HG03103 (cell line): ENCODE results near the gene CARD19.
"Not testable (repeated sequence)": the region's sequence is repeated elsewhere in the genome, so short reads cannot be mapped to it uniquely, and the experiment has no call there.

Source experiments
- ATAC-seq: cut with Tn5 transposase; IDR thresholded peaks from one replicate; pipeline ENCODE4 v1.9.1; 2021; ENCODE audit warnings: low read depth; ENCODE audit not compliant: unreplicated experiment

The CARD19 gene

DNA sequence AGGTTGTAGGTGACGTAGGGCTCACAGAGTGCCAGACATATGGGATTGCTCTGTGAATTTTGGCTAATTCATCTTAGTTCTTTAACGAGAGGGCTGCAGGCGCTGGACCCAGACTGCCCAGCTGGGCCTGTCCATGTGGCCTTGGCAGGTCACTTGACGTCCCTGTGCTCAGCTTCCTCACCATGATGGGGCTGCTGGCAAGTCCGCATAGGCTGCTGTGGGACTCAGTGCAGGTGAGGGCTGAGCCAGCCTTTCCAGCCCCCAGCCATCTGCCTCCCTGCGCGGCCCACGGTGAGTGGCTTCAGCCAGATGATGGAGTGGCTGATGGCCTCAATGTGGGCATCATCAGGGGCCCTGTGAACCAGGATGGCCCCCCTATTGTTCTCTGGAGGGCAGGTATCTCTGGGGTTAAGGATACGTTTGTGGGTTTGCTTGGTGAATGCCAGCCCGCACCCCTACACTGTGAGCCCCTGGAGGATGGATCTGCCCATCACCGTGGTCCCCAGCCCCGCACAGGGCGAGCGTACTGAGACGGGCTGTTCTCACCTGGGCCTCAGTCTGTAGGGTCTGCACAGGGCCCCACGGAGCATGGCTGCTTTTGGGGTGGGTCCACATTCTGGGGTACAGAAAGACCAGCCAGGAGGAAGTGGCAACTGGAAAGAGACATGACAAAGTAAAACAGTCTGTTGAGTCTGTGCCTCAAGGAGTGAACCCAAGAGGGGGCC lies 3.7 kb downstream of the CARD19 start:
- ATAC-seq, result no peak

DNA sequence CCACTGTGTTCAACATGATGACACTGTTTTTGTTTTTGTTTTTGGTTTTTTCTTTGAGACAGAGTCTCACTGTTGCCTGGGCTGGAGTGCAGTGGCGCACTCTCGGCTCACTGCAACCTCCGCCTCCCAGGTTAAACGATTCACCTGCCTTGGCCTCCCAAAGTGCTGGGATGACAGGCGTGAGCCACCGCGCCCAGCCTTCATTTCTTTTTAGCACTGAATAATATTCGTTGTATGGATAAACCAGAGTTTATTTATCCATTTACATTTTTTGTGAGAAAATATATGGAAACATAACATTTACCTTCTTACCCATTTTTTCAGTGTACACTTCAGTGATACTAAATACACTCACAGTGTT lies 4.2 kb downstream of the CARD19 start:
- no peak for ATAC-seq

DNA sequence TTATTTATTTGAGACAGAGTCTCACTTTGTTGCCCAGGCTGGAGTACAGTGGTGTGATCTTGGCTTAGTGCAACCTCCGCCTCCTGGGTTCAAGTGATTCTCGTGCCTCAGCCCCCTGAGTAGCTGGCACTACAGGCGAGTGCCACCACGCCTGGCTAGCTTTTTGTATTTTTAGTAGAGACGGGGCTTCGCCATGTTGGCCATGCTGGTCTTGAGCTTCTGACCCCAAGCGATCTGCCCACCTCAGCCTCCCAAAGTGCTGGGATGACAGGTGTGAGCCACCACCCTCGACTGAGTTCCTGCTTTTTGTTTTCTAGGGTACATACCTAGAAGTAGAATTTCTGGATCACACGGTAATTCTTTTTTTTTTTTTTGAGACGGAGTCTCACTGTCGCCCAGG lies 5.1 kb downstream of the CARD19 start:
- ATAC-seq, result not testable (repeated sequence)

DNA sequence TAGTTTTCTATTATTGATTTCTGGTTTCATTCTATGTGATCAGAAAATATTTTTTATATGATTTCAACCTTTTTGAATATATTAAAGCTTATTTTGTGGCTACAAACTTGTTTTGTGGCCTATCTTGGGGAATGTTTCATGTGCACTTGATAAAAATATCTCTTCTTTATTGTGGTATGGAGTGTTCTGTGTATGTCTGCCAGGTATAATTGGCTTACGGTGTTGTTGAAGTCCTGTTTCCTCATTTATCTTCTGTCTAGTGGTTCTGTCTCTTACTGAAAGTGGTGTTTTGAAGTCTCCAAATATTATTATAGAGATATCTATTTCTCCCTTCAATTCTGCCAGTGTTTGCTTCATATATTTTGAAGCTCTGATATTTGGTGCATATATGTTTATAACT lies 9.6 kb downstream of the CARD19 start:
- ATAC-seq, result no peak

DNA sequence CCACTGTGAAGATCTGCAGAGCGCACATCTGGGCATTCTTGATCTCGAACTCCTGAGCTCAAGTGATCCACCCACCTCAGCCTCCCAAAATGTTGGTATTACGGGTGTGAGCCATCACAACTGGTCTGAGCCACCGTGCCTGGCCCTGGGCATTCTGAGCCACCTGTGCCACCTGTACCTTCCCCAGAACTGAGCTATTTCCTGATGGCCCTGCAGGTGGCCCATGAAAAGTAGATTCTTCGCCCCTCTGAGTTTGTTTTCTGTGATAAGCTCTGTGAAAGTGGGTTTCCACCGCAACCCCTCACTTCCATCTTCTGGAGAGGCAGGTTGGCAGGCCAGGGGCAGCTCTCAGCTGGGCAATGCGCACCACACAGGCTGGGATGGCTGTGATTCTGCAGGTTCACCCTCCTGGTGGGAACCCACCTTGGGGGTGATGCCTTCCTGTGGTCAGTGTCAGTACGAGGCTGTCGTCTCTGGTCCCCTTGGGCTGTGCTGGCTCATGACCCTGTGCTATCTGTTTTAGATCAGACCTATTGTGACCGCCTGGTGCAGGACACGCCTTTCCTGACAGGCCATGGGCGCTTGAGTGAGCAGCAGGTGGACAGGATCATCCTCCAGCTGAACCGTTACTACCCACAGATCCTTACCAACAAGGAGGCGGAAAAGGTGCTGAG lies 11.3 kb downstream of the CARD19 start:
- no peak for ATAC-seq

DNA sequence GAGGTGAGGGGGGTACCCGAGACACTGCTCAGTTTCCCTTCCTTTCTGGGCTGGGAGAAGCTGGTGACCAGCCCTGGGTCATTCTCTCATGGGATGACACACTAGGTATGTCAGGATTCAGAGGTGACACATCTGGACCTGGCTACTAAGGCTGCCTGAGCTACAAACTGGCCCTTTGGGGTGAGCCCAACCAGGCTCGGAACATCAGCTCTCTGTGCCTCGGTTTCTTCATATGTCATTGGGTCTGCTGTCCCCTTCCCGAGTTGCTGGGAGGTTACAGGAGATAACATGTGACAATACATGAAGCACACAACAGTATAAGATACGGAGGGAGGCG lies 11.8 kb downstream of the CARD19 start:
- no peak for ATAC-seq

DNA sequence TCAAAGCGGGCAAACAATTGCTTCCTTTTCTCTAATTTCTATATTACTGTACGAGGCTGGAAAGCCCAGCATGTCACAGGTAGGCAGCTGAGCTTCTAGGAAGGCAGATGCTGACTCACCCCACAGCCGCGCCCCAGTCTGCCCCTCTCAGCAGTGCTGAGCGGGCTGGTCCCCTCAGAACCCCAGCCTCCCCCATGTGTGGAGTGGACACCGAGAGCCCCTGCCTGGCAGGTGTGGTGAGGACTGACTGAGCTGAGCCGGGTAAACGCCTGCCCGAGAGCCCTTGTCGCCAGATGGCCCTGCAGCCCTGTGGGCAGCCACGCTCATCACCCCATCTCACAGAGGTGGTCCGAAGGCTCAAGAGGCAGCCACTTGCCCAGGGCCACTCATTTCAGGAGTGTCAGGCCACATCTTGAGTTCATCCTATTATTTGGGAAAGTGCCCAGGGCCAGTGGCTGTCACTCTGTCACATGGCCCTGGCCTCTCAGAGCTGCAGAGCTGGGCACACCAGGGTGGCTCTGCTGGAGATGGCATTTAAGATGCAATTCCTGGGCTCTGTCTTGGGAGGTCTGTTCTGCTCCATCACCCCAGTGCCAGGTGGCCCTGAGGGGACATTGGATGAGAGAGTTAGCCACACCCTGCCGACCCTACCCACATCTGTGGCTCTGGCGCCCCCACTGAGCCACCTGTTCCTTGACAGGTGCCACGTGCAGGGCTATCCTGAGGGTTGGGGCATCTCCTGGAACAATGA lies 12.4 kb downstream of the CARD19 start:
- ATAC-seq, result no peak

DNA sequence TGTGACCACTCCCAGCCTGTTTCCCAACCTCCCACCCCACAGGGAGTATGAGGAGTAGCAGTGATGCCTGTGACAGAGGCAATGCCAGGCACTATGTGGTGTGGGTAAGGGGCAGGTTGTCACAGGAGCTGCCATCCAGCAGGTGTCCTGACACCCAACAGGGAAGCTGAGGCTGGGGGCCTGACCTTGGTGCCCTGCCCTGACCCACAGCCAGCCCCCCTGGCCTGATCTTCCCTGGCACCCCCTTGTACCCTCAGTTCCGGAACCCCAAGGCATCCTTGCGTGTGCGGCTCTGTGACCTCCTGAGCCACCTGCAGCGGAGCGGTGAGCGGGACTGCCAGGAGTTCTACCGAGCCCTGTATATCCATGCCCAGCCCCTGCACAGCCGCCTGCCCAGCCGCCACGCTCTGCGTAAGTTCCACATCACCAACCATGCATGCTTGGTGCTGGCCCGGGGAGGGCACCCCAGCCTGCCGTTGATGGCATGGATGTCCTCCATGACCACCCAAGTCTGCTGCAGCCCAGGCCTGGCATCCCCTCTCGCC lies 14.4 kb downstream of the CARD19 start:
- no peak for ATAC-seq

DNA sequence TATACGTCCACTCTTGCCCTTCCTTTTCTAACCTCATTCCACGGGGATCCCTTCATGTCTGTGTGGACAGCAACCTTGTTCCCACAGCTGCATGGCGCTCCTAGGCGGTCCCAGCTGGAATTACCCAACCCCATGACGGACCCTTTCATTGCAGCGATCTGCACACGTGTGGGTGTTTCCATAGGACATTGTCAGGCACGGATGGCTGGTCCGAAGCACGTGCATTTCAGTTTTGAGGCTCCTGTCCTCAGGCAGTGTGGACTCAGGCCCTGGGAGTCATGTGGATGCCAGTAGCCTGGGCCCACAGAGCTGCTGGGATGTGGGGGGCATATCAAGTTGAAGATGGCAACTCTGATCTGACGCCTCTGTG lies 15.0 kb downstream of the CARD19 start:
- ATAC-seq, result no peak

DNA sequence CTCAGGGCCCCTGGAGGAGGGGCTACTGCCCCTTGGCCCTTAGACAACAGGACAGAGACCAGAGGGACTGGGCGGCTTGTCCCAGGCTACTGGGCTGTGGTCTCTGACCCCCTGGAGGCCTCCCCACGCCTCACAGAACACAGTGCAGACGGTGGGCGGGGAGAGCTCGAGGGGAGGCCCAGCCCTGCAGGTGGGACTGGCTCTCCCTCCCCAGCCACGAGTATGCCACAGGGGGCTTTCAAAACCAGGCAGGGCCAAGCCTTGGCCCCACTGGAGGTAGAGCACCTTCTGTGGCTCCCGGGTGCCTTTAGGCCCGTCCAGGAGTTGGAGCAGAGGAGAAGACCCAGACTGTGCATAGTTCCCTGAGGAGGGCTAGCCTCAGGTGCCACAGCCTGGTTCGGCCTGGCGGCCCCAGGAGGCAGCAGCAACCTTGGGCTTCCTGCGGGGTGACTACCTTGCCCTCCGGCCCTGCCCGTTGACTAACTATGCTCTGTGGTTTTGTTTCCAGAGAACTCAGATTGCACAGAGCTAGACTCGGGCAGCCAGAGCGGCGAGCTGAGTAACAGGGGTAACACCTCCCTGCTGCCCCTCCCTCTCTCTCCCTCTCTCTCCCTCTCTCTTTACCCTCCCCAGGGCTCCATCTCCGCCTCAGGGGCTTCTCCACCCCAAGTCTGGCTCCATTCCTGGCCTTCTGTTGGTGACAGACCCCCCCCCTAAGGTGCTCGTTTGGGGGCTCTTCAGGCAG lies 15.5 kb downstream of the CARD19 start:
- ATAC-seq, result no peak

DNA sequence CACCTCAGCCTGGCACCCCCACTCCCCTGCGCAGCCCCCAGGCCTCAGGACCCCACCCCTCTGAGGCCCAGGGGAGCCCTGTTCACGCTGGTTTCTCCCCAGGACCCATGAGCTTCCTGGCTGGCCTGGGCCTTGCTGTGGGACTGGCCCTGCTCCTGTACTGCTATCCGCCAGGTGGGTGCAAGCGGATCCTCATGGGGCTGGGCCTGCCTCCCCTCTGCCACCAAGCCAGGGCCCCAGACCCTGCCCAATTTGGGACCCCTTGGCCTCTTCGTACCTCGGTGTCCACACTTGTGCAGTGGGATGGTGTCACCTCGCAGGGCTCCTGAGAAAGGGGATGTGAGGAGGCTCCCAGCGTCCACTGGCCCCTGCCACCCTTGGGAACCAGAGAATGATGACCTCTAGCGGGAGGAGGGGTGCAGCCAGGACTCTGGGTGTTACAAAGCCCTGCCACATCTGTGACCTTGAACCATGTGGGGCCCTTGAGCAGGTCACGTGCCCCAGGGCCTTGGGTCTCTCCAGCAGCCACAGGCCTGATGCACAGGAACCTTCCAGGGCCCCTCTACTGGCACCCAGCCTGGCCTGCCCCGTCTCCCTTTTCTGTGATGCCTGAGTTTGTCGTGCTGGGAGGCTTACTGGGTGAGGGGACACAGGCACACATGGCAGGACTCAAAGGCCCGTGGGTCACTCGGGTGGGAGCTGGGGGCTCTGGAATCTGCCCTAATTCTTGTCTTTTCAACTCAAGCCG lies 16.3 kb downstream of the CARD19 start:
- no peak for ATAC-seq

DNA sequence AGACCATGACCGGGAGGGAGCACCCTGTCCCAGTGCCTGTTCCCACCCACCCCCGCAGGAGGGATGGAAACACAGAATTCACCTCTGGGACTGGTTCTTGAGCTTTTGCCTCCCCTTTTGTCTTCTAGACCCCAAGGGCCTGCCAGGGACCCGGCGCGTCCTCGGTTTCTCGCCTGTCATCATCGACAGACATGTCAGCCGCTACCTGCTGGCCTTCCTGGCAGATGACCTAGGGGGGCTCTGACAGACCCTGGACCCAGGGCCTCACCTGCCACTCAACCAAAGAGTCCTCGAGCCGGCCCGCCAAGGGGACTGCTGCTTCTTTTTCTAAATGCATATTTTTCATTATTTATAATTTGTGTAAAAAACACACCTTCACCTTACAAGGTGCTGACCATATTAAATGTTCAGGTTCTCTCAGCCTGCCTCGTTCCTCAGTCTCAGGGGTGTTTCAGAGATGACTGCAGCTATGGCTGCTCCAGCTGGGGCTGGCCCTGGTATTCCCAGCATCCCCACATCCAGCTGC lies 16.9 kb downstream of the CARD19 start:
- no peak for ATAC-seq

DNA sequence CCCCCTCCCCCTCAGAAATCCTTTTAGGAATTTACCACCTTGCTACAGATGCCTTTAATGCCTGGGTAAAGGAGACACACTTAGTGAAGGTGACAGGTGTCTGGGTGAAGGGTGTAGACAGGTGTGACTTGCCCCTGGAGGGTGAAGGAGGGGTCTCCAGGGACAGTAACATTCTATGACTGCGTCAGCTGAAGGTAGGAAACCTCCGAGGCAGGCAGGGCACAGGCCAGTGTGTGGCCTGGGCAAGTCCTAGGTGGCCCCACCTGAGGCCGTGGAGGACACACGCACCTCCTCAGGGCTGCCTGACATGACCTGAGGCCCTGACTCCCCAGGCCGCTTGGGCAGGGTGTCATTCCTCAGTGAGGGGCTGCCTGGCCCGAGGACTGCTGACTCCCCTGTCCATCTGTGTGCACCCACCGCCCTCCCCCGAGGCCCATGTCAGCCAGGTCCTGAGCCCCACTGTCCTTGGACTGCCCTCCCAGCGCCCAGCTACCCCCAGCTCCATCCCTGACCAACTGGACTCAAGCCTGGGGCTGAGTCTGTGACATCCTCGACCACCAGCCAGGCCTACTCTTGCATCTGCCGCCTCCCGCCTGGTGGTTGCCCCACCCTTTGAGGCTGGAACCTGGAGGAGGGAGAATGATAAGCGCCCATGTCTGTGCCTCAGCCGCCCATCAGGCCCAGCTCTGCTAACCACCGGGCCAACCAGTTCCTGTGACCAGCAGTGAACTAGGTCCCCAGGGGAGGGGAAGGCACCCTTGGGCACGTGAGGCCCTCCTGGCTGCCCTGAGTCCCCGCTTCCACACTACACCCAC lies 18.4 kb downstream of the CARD19 start:
- no peak for ATAC-seq

DNA sequence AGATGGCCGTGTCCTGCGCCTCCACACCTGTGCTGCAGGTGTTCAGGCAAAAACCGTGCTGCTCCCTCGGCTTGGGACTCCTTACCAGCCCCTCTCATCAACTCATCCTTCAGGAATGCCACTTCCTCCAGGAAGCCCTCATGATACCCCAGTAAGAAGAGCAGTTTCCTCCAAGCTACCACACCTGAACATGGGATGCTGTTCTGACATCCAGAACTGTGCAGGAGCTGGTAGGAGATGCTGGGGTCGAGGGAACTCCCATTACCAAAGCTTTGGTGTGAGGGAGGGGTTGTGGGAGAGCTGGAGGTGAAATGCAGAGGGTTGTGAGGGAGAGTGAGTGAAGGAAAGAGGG lies 18.9 kb downstream of the CARD19 start:
- ATAC-seq, result no peak

DNA sequence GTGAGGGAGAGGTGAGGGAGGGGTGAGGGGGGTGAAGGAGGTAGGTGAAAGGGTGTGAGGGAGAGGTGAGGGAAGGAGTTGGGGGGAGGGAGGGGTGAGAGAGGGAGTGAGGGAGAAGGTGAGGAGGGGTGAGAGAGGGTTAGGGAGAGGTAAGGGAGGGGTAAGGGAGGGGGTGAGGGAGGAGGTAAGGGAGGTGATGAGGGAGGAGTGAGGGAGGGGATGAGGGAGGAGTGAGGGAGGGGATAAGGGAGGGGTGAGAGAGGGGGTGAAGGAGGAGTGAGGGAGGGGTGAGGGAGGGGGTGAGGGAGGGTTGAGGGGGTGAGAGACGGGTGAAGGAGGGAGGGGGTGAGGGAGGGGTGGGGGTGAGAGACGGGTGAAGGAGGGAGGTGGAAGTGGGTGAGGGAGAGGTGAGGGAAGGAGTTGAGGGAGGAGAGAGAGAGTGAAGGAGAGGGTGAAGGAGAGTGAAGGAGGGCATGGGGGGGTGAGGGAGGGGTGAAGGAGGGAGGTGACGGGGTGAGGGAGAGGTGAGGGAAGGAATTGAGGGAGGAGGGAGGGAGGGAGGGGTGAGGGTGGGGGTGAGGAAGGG lies 19.6 kb downstream of the CARD19 start:
- no peak for ATAC-seq

DNA sequence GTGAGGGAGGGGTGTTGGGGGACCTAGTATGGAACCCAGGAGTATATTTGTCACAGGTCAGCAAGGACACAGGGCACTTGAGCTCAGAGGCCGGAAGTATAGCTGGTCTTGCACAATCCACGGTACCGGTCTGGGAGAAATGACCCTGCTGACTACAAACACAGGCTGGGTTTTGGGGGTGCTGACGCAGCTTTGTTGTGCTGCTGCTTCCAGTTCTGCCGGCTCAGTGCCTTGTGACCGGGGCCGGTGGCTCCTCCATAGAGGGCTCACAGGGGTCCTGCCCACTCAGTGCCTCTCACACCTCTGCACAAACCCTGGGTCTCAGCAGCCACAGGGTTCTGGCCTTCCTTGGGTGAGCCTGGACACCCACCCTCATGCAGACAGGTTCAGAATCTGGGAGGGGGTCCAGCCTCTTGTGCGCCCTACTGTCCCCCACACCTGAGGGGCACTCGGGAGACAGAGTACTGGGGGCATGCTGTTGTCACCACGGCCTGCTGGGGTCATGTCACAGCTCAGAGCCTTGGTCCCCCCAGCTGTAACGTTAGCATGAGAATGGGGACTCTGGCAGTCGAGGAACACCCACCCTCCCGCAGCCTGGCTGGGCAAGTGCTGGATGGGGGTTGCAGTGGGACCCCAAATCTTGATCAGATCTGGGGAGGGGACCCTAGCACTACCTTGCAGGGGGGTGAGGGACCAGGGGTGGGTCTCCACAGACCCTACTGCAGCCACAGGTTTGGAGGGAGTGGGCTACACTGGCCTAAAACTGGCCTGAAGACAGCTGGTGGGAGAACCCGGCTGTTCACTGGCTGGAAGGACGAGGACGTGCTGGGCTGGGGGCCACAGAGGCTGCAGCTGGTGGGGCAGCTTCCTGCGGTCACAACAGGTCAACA lies 20.3 kb downstream of the CARD19 start:
- ATAC-seq, result no peak

DNA sequence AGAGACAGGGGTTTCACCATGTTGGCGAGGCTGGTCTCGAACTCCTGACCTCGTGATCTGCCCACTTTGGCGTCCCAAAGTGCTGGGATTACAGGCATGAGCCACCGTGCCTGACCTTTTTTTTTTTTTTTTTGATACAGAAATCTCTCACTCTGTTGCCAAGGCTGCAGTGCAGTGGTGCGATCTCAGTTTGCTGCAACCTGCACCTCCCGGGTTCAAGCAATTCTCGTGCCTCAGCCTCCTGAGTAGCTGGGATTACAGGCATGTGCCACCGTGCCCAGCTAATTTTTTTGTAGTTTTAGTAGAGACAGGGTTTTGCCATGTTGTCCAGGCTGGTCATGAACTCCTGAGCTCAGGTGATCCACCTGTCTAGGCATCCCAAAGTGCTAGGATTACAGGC lies 21.5 kb downstream of the CARD19 start:
- ATAC-seq, result not testable (repeated sequence)
